ENCODE results near the gene RAB40B. TPM values are rescaled to one million over a fixed set of nuclear protein-coding genes. Genes with fewer than 3 reads are reported as not detected.
A peak's percentile ranks its signal among the peaks of the same experiment; 100 is the strongest.

Gene RAB40B
- polyA plus RNA-seq, 1 experiment: 5.4 TPM

GRCh38 chr17:82650723-82651122, 47.8 kb downstream of the RAB40B start:
- Histone ChIP-seq H3K9me3 (ENCODE audit: control insufficient read depth, insufficient read depth, low read length) (no peaks in the 10 kb centered on the region), H3K27ac (ENCODE audit: low read depth, low read length) (no peak overlapping the region), H3K27me3 (ENCODE audit: control insufficient read depth, insufficient read depth, low read length) (no peaks in the 10 kb centered on the region), H3K4me3 (ENCODE audit: low read depth, low read length) (no peak overlapping the region)
- CTCF ChIA-PET: no interaction called here
- no peak for DNase-seq (ENCODE audit: low read depth, low spot score)
- no peak for TF ChIP-seq CTCF (IDR thresholded peaks at IDR 0.05; ENCODE audit: low read depth, low read length)
- POLR2A ChIA-PET: interaction anchor here (0.6 kb wide), 1 partner anchor 52 kb away, joined by 7 read pairs; no protein-coding TSS in a partner anchor

DNA sequence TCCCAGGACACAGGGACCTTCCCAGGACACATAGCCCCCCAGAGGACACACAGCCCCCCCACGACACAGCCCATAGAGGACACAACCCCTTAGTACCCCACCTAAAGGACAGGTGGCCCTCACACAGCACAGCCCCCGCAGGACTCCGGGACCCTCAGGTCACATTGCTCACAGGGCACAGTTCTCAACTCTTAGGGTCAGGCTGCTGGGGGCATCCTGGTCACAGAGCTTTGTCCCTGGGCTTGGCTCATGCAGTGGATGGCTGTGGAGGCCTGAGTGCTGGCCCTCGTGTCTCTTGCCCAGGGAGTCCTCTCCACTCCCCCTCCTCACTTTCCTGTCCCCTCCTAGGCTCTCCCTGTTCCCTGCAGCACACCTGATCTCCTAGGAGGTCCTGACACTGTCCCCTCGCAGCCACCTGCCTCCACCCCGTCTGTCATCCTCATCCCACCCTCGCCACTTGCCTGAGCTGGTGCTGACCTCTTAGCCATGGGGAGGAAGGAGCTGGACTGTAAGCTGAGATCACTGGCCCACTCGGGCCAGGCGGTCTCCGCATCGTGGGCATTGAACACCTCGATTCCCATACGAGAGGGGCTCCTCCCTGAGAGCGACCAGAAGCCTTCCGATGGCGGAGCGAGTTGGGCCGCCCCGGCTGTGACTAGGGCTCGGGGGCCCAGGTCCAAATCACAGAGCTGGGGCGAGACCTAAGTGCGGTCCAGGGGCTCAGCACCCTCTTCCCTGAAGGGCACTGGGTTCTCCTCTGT, 48.8 kb downstream of the RAB40B start:
- Histone ChIP-seq H3K9me3 (ENCODE audit: control insufficient read depth, insufficient read depth, low read length) (no peaks in the 10 kb centered on the region), H3K27me3 (ENCODE audit: control insufficient read depth, insufficient read depth, low read length) (no peaks in the 10 kb centered on the region), H3K27ac (ENCODE audit: low read depth, low read length) (no peak overlapping the region), H3K4me3 (ENCODE audit: low read depth, low read length) (no peak overlapping the region)
- POLR2A ChIA-PET: no interaction called here
- TF ChIP-seq CTCF (IDR thresholded peaks at IDR 0.05; ENCODE audit: low read depth, low read length): no peak
- no peak for DNase-seq (ENCODE audit: low read depth, low spot score)
- CTCF ChIA-PET: interaction anchor here (0.6 kb wide), 1 partner anchor 505 kb away, joined by 4 read pairs; no protein-coding TSS in a partner anchor

DNA sequence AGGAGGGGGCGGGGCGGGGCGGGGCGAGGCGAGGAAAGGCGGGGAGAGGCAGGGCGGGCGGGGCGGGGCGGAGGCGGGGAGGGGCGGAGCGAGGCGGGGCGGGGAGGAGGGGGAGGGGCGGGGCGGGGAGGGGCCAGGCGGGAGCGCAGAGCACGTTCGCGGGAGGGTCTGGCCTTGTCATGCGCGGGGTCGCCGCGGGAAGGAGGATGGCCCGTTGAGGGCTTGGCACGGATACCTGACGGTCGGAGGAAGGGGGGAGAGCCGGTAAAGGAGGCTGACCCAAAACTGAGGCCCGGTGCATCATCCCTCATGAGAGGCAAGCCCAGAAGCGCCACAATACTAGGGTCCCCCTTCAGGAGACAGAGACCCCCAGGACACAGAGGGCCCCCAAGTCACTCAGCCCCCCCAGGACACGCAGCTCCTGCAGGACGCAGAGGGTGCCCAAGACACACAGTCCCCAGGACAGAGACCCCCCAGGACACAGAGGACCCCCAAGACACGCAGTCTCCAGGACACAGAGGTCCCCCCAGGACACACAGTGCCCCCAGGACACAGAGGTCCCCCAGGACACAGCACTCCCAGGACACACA, 49.7 kb downstream of the RAB40B start:
- H3K27me3 ChIP-seq (ENCODE audit: control insufficient read depth, insufficient read depth, low read length): no peaks in the 10 kb centered on the region
- peak overlapping the region; percentile 75 for H3K27ac ChIP-seq (ENCODE audit: low read depth, low read length)
- CTCF ChIA-PET: interaction anchor here (0.6 kb wide), 1 partner anchor 504 kb away, joined by 4 read pairs; no protein-coding TSS in a partner anchor
- no peak for TF ChIP-seq CTCF (IDR thresholded peaks at IDR 0.05; ENCODE audit: low read depth, low read length)
- peak overlapping the region; percentile 68 for H3K4me3 ChIP-seq (ENCODE audit: low read depth, low read length)
- H3K9me3 ChIP-seq (ENCODE audit: control insufficient read depth, insufficient read depth, low read length): no peaks in the 10 kb centered on the region
- POLR2A ChIA-PET: no interaction called here
- DNase-seq (ENCODE audit: low read depth, low spot score): no peak

GRCh38 chr17:82648165-82648668, 50.3 kb downstream of the RAB40B start, which contains the start of gene WDR45B:
Gene WDR45B, minus strand, starts transcription at chr17:82648444. Its CDS starts 104 bp downstream, at chr17:82648340.
- no peak for TF ChIP-seq CTCF (IDR thresholded peaks at IDR 0.05; ENCODE audit: low read depth, low read length)
- H3K27me3 ChIP-seq (ENCODE audit: control insufficient read depth, insufficient read depth, low read length): no peaks in the 10 kb centered on the region
- DNase-seq (ENCODE audit: low read depth, low spot score): peak; percentile 95
- no peaks in the 10 kb centered on the region for H3K9me3 ChIP-seq (ENCODE audit: control insufficient read depth, insufficient read depth, low read length)
- H3K27ac ChIP-seq (ENCODE audit: low read depth, low read length): peak within 1 kb of the TSS; percentile 89
- CTCF ChIA-PET: no interaction called here
- POLR2A ChIA-PET: no interaction called here
- H3K4me3 ChIP-seq (ENCODE audit: low read depth, low read length): peak within 1 kb of the TSS; percentile 89

Measured in AG04450 (cell line).